T follicular helper cell (primary cell): ENCODE data around the gene MAGEA9B.
"Not testable (repeated sequence)": the region's sequence is repeated elsewhere in the genome, so short reads cannot be mapped to it uniquely, and the experiment has no call there.

ENCODE experiments used
- DNase-seq: peaks from one replicate; pipeline ENCODE4 v3.0.0-alpha.2; 2020; ENCODE audit warnings: low read depth

The MAGEA9B gene

GRCh38 chrX:149571770-149572169, 15.5 kb downstream of the MAGEA9B start:
- no peak for DNase-seq

- no peak for DNase-seq
These were observed 16.6 kb downstream of the MAGEA9B start for GRCh38 chrX:149570668-149571067.

- no peak for DNase-seq
These were observed 17.5 kb downstream of the MAGEA9B start for GRCh38 chrX:149569770-149570169.

- no peak for DNase-seq
These were observed 18.5 kb downstream of the MAGEA9B start for GRCh38 chrX:149568701-149569296.

- no peak for DNase-seq
These were observed 19.4 kb downstream of the MAGEA9B start for GRCh38 chrX:149567621-149568417.

- DNase-seq, result no peak
These were observed 23.9 kb downstream of the MAGEA9B start for GRCh38 chrX:149563359-149563758.

- not testable (repeated sequence) for DNase-seq
These were observed 32.0 kb downstream of the MAGEA9B start for GRCh38 chrX:149555251-149555650.

GRCh38 chrX:149551939-149552248, 35.4 kb downstream of the MAGEA9B start:
- DNase-seq, result not testable (repeated sequence)

GRCh38 chrX:149551245-149551938, 35.9 kb downstream of the MAGEA9B start:
- DNase-seq, result not testable (repeated sequence)

GRCh38 chrX:149550454-149550853, 36.8 kb downstream of the MAGEA9B start:
- DNase-seq, result not testable (repeated sequence)

GRCh38 chrX:149549701-149550100, 37.6 kb downstream of the MAGEA9B start, which contains the start of gene HSFX3:
HSFX3 (minus strand) TSS chrX:149549924; CDS start chrX:149549852, 72 bp downstream.
- DNase-seq, result not testable (repeated sequence)

GRCh38 chrX:149547782-149548181, 39.5 kb downstream of the MAGEA9B start:
- not testable (repeated sequence) for DNase-seq

GRCh38 chrX:149546962-149547361, 40.3 kb downstream of the MAGEA9B start:
- not testable (repeated sequence) for DNase-seq

- DNase-seq, result not testable (repeated sequence)
These were observed 41.4 kb downstream of the MAGEA9B start for GRCh38 chrX:149545545-149546543.

GRCh38 chrX:149541521-149542047, 45.7 kb downstream of the MAGEA9B start:
- no peak for DNase-seq

- DNase-seq, result peak; percentile 86
These were observed 46.4 kb downstream of the MAGEA9B start, which contains the start of gene EOLA1 for GRCh38 chrX:149540621-149541520. EOLA1 (plus strand) TSS chrX:149541012; CDS start chrX:149545631, 4,619 bp downstream.

GRCh38 chrX:149540131-149540620, 47.1 kb downstream of the MAGEA9B start:
- DNase-seq, result peak; percentile 91

- peak; percentile 82 for DNase-seq
These were observed 47.8 kb downstream of the MAGEA9B start for GRCh38 chrX:149539283-149540130.

GRCh38 chrX:149537474-149537873, 49.8 kb downstream of the MAGEA9B start:
- not testable (repeated sequence) for DNase-seq
